ENCODE measurements around the gene PDZD2.

DNA sequence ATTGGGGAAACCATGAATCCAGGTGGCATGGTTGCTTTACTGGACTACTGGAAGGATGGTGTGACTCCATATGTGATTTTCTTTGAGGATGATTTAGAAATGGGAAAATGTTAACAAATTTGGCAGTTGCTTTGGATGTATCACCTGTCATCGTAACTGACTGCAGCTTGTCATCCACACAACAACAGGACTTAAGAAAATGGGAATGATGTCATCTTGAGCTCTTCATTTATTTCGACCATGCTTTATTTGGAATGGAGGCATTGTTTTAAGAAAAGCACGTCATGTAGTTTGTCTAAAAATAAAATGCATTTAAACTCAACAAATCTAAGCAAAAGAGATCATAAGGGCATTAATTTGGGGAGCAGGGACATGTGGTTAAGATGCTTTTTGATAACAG, 270.1 kb downstream of the PDZD2 start:
- TF ChIP-seq POLR2A (IDR thresholded peaks at IDR 0.05; ENCODE audit: low read length) = no peak
- no peak for TF ChIP-seq GATA1 (IDR thresholded peaks at IDR 0.05; ENCODE audit: low read depth, low read length)
